22Rv1 (cell line): ENCODE data around the gene RSPH10B.

Experiments
- ZFX ChIP-seq: fragments of 450-650 bp; IDR thresholded peaks from 2 replicates; pipeline ENCODE4 v1.6.1; 2017; ENCODE audit warnings: antibody characterized with exemption, borderline replicate concordance
- TF ChIP-seq, protein P1 (sequence below): fragments of 450-650 bp; IDR thresholded peaks from 2 replicates; pipeline ENCODE4 v1.5.1; 2017; ENCODE audit warnings: mild to moderate bottlenecking

GRCh38 chr7:5997210-5997808 is 26.8 kb upstream of the RSPH10B start:
- TF ChIP-seq, protein P1, sequence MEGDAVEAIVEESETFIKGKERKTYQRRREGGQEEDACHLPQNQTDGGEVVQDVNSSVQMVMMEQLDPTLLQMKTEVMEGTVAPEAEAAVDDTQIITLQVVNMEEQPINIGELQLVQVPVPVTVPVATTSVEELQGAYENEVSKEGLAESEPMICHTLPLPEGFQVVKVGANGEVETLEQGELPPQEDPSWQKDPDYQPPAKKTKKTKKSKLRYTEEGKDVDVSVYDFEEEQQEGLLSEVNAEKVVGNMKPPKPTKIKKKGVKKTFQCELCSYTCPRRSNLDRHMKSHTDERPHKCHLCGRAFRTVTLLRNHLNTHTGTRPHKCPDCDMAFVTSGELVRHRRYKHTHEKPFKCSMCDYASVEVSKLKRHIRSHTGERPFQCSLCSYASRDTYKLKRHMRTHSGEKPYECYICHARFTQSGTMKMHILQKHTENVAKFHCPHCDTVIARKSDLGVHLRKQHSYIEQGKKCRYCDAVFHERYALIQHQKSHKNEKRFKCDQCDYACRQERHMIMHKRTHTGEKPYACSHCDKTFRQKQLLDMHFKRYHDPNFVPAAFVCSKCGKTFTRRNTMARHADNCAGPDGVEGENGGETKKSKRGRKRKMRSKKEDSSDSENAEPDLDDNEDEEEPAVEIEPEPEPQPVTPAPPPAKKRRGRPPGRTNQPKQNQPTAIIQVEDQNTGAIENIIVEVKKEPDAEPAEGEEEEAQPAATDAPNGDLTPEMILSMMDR, result peak; percentile 83
- TF ChIP-seq ZFX, result no peak
